Ovary (tissue), 3 donors: ENCODE measurements around the gene GTF3C4.

ENCODE experiments used
- CTCF ChIP-seq, 3 donors: fragments of 450-650 bp in 2 of 3; fragments of 200-600 bp in 1 of 3; IDR thresholded peaks; one replicate each; pipeline versions ENCODE4 v1.5.1 to v1.8.0; 2016 to 2022; ENCODE audit warnings: antibody characterized with exemption in 3 of 3, mild to moderate bottlenecking in 1 of 3
- EP300 ChIP-seq: sonication (generic); formaldehyde crosslinking; IDR thresholded peaks from one replicate; pipeline ENCODE4 v1.6.1; 2017; ENCODE audit warnings: antibody characterized with exemption
- POLR2A ChIP-seq: fragments of 450-650 bp; IDR thresholded peaks from one replicate; pipeline ENCODE4 v1.6.1; 2017; ENCODE audit warnings: antibody characterized with exemption, mild to moderate bottlenecking, moderate library complexity
- donor health status: DM: no; HTN: no; CAD: no.

GRCh38 chr9:132677976-132678375, 7.7 kb downstream of the GTF3C4 start:
- no peak for TF ChIP-seq POLR2A
- TF ChIP-seq CTCF (IDR thresholded peaks at IDR 0.05), result no peak
- TF ChIP-seq EP300, result no peak
